Smooth muscle cell (in vitro differentiated cells): Measurements from ENCODE around the gene ZNF426. TPM values are rescaled to one million over a fixed set of nuclear protein-coding genes. Genes with fewer than 3 reads are reported as not detected.
"Not testable (repeated sequence)": the region's sequence is repeated elsewhere in the genome, so short reads cannot be mapped to it uniquely, and the experiment has no call there.

Experiments used
- DNase-seq: peaks from one replicate; lab custom pipeline; 2025; ENCODE audit not compliant: unreplicated experiment; lab: John Stamatoyannopoulos, UW
- H2AFZ ChIP-seq: fragments of 200-600 bp; sonication (generic); 2 replicates; pipeline ENCODE4 v1.6.0; 2016; ENCODE audit warnings: antibody characterized with exemption, low read depth, mild to moderate bottlenecking
- H3F3A ChIP-seq: fragments of 200-600 bp; sonication (generic); 2 replicates; pipeline ENCODE4 v1.6.0; 2017; ENCODE audit warnings: antibody characterized with exemption, low read depth
- H3K27ac ChIP-seq: fragments of 200-600 bp; sonication (generic); 2 replicates; pipeline ENCODE4 v1.5.1; 2016; ENCODE audit warnings: low read depth, mild to moderate bottlenecking
- H3K27me3 ChIP-seq: fragments of 200-600 bp; sonication (generic); 2 replicates; pipeline ENCODE4 v1.6.1; 2016; ENCODE audit warnings: low read depth, mild to moderate bottlenecking
- H3K36me3 ChIP-seq: fragments of 200-600 bp; sonication (generic); 2 replicates; pipeline ENCODE4 v1.5.1; 2016; ENCODE audit warnings: low read depth
- H3K4me1 ChIP-seq: fragments of 200-600 bp; sonication (generic); 2 replicates; pipeline ENCODE4 v1.5.1; 2016; ENCODE audit warnings: low read depth
- H3K4me2 ChIP-seq: fragments of 200-600 bp; sonication (generic); 2 replicates; pipeline ENCODE4 v1.6.0; 2016; ENCODE audit warnings: mild to moderate bottlenecking
- H3K4me3 ChIP-seq: fragments of 200-600 bp; sonication (generic); 2 replicates; pipeline ENCODE4 v1.5.1; 2016; ENCODE audit warnings: mild to moderate bottlenecking
- H3K79me2 ChIP-seq: fragments of 200-600 bp; sonication (generic); 2 replicates; pipeline ENCODE4 v1.6.0; 2016; ENCODE audit warnings: low read depth, mild to moderate bottlenecking
- H3K9ac ChIP-seq: fragments of 200-600 bp; sonication (generic); 2 replicates; pipeline ENCODE4 v1.6.0; 2016; ENCODE audit warnings: low read depth
- H3K9me3 ChIP-seq: fragments of 200-600 bp; sonication (generic); replicated peaks from 2 replicates; pipeline ENCODE4 v1.5.1; 2016; ENCODE audit warnings: low read depth
- H4K20me1 ChIP-seq: fragments of 200-600 bp; sonication (generic); 2 replicates; pipeline ENCODE4 v1.6.0; 2016; ENCODE audit warnings: low read depth
- WGBS: methylation state at CpG from one replicate; pipeline ENCODE4 v1.1.7; 2016; ENCODE audit warnings: low lambda C conversion rate; 5-methylcytosine and 5-hydroxymethylcytosine counted together
- polyA plus RNA-seq: library from polyadenylated mRNA; unstranded; fragments of >200 nt; fragmentation: Nextera tagmentation; extraction: Ambion mirVana; gene quantifications from 2 replicates; pipeline ENCODE4 v1.2.1, GENCODE V29; 2016
- total RNA-seq: library from RNA; depleted of rRNA; stranded (reverse); fragments of >200 nt; gene quantifications from 2 replicates; pipeline ENCODE4 v1.2.3, GENCODE V29; 2014
- TF ChIP-seq, protein P1 (sequence below): fragments of 200-600 bp; sonication (generic); IDR thresholded peaks from 2 replicates; pipeline ENCODE4 v1.5.1; 2017; ENCODE audit warnings: borderline replicate concordance, mild to moderate bottlenecking, antibody characterized with exemption; ENCODE audit not compliant: insufficient read depth, poor library complexity, severe bottlenecking

The ZNF426 gene
- total and polyA plus RNA-seq, 2 experiments from 2014 or later, result 8.1 to 13.2 TPM

DNA sequence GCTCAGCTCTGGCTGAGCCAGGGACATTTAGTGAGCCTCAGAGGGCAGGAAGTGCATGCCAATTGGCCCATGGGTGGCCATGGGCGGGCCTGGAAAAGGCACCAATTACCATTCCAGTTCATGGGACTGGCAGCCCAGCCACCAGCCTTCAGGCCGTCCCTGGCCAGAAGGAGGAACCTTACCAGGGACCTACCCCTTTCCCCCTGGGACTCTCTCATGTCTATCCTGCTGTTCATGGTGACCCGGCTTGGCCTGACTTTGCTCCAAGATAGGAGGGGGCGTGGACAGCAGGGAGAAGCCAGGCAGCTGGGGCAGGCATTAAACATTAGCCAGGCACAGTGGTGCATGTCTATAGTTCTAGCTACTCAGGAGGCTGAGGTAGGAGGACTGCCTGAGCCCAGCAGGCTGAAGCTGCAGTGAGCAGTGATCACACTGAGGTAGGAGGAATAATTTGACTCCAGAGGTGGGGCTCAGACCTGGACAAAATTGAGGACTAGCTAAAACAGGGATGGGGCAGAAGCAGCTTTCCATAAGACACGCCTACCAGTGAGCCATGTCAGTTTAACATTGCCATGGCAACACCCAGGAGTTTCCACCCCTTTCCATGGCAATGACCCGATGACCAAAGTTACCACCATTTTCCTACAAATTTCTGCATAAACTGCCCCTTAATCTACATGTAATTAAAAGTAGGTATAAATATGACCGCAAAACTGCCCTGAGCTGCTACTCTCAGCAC, 14.3 kb upstream of the ZNF426 start:
- no peaks in the 10 kb centered on the region for H3F3A ChIP-seq
- H3K36me3 ChIP-seq, result no peaks in the 10 kb centered on the region
- no peaks in the 10 kb centered on the region for H4K20me1 ChIP-seq
- TF ChIP-seq, protein P1, sequence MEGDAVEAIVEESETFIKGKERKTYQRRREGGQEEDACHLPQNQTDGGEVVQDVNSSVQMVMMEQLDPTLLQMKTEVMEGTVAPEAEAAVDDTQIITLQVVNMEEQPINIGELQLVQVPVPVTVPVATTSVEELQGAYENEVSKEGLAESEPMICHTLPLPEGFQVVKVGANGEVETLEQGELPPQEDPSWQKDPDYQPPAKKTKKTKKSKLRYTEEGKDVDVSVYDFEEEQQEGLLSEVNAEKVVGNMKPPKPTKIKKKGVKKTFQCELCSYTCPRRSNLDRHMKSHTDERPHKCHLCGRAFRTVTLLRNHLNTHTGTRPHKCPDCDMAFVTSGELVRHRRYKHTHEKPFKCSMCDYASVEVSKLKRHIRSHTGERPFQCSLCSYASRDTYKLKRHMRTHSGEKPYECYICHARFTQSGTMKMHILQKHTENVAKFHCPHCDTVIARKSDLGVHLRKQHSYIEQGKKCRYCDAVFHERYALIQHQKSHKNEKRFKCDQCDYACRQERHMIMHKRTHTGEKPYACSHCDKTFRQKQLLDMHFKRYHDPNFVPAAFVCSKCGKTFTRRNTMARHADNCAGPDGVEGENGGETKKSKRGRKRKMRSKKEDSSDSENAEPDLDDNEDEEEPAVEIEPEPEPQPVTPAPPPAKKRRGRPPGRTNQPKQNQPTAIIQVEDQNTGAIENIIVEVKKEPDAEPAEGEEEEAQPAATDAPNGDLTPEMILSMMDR, result no peak
- H3K79me2 ChIP-seq, result no peaks in the 10 kb centered on the region
- H3K9ac ChIP-seq, result no peak overlapping the region
- H3K4me1 ChIP-seq, result no peaks in the 10 kb centered on the region
- H3K9me3 ChIP-seq, result no peaks in the 10 kb centered on the region
- H3K27ac ChIP-seq, result no peak overlapping the region
- no peak overlapping the region for H2AFZ ChIP-seq
- H3K27me3 ChIP-seq, result no peaks in the 10 kb centered on the region
- H3K4me2 ChIP-seq, result no peak overlapping the region
- DNase-seq, result no peak
- no peak overlapping the region for H3K4me3 ChIP-seq
- 93% methylated on average over 7 of the region's 7 CpGs for WGBS

DNA sequence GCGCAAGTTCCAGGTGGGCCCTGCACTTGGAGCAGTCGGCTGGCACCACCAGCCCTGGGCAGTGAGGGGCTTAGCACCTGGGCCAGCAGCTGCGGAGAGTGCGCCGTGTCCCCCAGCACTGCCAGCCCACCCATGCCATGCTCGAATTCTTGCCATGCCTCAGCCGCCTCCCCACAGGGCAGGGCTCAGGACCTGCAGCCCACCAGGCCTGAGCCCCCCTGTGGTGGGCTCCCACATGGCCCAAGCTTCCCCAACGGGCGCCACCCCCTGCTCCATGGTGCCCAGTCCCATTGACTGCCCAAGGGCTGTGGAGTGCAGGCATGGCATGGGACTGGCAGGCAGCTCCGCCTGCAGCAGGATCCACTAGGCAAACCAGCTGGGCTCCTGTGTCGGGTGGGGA, 9.4 kb upstream of the ZNF426 start:
- H3K4me3 ChIP-seq, result no peak overlapping the region
- H3K27me3 ChIP-seq, result no peaks in the 10 kb centered on the region
- H3K36me3 ChIP-seq, result no peaks in the 10 kb centered on the region
- no peaks in the 10 kb centered on the region for H3K9me3 ChIP-seq
- H3K79me2 ChIP-seq, result no peaks in the 10 kb centered on the region
- no peak for DNase-seq
- no peak overlapping the region for H2AFZ ChIP-seq
- no peaks in the 10 kb centered on the region for H3F3A ChIP-seq
- 88% methylated on average over 10 of the region's 11 CpGs for WGBS
- H4K20me1 ChIP-seq, result no peaks in the 10 kb centered on the region
- H3K9ac ChIP-seq, result no peak overlapping the region
- TF ChIP-seq, protein P1, result no peak
- H3K27ac ChIP-seq, result no peak overlapping the region
- H3K4me2 ChIP-seq, result no peak overlapping the region
- H3K4me1 ChIP-seq, result no peaks in the 10 kb centered on the region

DNA sequence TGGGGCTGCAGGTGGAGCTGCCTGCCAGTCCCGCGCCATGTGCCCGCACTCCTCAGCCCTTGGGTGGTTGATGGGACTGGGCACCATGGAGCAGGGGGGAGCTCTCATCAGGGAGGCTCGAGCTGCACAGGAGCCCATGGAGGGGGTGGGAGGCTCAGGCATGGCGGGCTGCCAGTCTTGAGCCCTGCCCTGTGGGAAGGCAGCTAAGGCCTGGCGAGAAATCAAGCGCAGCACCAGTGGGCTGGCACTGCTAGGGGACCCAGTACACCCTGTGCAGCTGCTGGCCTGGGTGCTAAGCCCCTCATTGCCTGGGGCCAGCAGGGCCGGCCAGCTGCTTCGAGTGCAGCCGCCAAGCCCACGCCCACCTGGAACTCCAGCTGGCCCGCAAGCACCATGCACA, 2.8 kb upstream of the ZNF426 start:
- not testable (repeated sequence) for H3K27ac ChIP-seq, H3F3A ChIP-seq, H3K27me3 ChIP-seq, H2AFZ ChIP-seq, DNase-seq, H3K9ac ChIP-seq, H3K36me3 ChIP-seq, H3K4me3 ChIP-seq, H3K4me1 ChIP-seq, H3K4me2 ChIP-seq, H3K9me3 ChIP-seq, H4K20me1 ChIP-seq
- H3K79me2 ChIP-seq, result peaks cover 21% of the 10 kb centered on the region
- 81% methylated on average over 12 of the region's 12 CpGs for WGBS

DNA sequence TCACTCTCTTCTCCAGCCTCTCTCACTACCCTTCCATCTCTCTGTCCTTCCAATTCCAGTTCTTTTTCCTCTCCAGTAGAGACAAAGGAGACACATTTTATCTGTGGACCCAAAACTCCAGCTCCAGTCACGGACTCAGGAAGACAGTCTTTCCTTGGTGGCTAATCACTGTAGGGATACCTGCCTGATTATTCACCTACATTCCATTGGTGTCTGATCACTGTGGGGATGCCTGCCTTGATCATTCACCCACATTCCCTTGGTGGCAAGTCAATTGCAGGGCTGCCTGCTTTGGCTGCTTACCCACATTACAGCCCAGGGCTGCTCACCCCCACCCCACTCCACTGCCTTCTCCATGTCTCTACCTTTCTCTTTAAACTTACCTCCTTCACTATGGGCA, 1.5 kb upstream of the ZNF426 start:
- H3F3A ChIP-seq, H3K4me3 ChIP-seq, H3K4me2 ChIP-seq, H3K9me3 ChIP-seq, H2AFZ ChIP-seq, H4K20me1 ChIP-seq, H3K27me3 ChIP-seq, DNase-seq, H3K4me1 ChIP-seq, H3K9ac ChIP-seq: not testable (repeated sequence)
- H3K79me2 ChIP-seq, result peaks cover 32% of the 10 kb centered on the region
- 76% methylated on average over 1 of the region's 1 CpG for WGBS
- peaks cover 19% of the 10 kb centered on the region for H3K36me3 ChIP-seq
- H3K27ac ChIP-seq, result peak overlapping the region; percentile 38

DNA sequence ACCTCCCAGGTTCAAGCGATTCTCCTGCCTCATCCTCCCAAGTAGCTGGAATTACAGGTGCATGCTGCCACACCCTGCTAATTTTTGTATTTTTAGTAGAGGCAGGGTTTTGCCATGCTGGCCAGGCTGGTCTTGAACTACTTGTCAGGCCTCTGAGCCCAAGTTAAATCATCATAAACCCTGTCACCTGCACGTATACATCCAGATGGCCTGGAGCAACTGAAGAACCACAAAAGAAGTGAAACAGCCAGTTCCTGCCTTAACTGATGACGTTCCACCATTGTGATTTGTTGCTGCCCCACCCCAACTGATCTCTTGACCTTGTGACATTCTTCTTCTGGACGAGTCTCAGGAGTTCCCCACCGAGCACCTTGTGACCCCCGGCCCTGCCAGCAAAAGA, 756 bp upstream of the ZNF426 start:
- H3K4me1 ChIP-seq, DNase-seq, H4K20me1 ChIP-seq, H3K27me3 ChIP-seq, H3K9me3 ChIP-seq, H3F3A ChIP-seq: not testable (repeated sequence)
- 92% methylated on average over 6 of the region's 6 CpGs for WGBS
- peak overlapping the region; percentile 95 for H3K27ac ChIP-seq
- H3K9ac ChIP-seq, result peak overlapping the region; percentile 99
- H3K79me2 ChIP-seq, result peaks cover 32% of the 10 kb centered on the region
- peak overlapping the region; percentile 92 for H3K4me2 ChIP-seq
- H3K36me3 ChIP-seq, result peaks cover 26% of the 10 kb centered on the region
- H3K4me3 ChIP-seq, result peak overlapping the region; percentile 87
- peak overlapping the region; percentile 83 for H2AFZ ChIP-seq
